PFSK-1 (cell line): ENCODE data around the gene ITGA11.

Experiments used
- POLR2AphosphoS5 ChIP-seq: IDR thresholded peaks from 2 replicates; pipeline ENCODE4 v1.6.1; 2012; ENCODE audit warnings: low read depth, mild to moderate bottlenecking, control low read depth, low read length, moderate library complexity
- TAF1 ChIP-seq: IDR thresholded peaks from 2 replicates; pipeline ENCODE4 v1.6.1; 2012; ENCODE audit warnings: low read length, control low read depth, borderline replicate concordance; ENCODE audit not compliant: insufficient read depth
- TF ChIP-seq, protein P1 (sequence below), 2 experiments: IDR thresholded peaks; 2 replicates each; pipeline versions ENCODE4 v1.6.1 to v1.8.0; 2011 to 2012; ENCODE audit warnings: low read depth in 2 of 2, low read length in 2 of 2, control low read depth in 1 of 2, inconsistent platforms in 1 of 2, mild to moderate bottlenecking in 1 of 2, moderate library complexity in 1 of 2; ENCODE audit not compliant: insufficient read depth in 1 of 2

DNA sequence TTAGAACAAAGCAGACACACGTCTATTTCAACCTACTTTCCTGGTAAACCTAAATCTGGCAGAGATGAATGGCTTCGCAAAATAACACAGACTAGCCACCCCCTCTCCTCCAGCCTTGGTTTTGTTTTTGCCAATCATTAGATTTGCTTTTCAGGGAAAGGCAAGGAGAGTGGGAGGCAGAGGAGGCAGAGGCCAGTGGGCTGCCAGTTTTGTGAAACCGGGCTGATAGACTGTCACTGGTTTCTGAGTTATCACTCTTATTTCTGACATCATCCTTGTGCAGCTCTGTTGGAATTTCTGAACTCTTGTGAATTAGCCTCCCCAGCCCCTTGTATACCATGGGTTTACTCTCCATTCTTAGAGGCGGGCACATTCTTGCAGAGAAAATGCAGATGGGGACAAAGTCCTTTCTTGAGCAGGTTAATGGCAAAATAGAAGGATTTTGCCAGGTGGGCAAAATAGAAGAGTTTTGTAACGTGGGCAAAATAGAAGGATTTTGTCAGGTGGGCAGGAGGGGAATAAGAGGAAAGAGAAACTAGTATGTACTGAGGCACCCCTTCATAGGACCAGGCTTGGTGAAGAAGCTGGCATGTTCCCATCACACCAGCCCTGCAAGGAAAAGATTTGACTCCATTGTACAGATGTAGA lies 157.6 kb downstream of the ITGA11 start:
- no peak for TF ChIP-seq TAF1
- no peak for TF ChIP-seq POLR2AphosphoS5
- TF ChIP-seq, protein P1, sequence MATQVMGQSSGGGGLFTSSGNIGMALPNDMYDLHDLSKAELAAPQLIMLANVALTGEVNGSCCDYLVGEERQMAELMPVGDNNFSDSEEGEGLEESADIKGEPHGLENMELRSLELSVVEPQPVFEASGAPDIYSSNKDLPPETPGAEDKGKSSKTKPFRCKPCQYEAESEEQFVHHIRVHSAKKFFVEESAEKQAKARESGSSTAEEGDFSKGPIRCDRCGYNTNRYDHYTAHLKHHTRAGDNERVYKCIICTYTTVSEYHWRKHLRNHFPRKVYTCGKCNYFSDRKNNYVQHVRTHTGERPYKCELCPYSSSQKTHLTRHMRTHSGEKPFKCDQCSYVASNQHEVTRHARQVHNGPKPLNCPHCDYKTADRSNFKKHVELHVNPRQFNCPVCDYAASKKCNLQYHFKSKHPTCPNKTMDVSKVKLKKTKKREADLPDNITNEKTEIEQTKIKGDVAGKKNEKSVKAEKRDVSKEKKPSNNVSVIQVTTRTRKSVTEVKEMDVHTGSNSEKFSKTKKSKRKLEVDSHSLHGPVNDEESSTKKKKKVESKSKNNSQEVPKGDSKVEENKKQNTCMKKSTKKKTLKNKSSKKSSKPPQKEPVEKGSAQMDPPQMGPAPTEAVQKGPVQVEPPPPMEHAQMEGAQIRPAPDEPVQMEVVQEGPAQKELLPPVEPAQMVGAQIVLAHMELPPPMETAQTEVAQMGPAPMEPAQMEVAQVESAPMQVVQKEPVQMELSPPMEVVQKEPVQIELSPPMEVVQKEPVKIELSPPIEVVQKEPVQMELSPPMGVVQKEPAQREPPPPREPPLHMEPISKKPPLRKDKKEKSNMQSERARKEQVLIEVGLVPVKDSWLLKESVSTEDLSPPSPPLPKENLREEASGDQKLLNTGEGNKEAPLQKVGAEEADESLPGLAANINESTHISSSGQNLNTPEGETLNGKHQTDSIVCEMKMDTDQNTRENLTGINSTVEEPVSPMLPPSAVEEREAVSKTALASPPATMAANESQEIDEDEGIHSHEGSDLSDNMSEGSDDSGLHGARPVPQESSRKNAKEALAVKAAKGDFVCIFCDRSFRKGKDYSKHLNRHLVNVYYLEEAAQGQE (IDR thresholded peaks at IDR 0.05; ENCODE audit: insufficient read depth in 1 of 2, low read depth in 2 of 2, low read length in 2 of 2): no peak
